GM04504 (cell line): ENCODE data around the gene NXPH1.
A peak's percentile ranks its signal among the peaks of the same experiment; 100 is the strongest.

ENCODE experiments used
- DNase-seq: peaks from one replicate; pipeline ENCODE4 v3.0.0-alpha.2; 2012; ENCODE audit warnings: low read depth

NXPH1 gene

DNA sequence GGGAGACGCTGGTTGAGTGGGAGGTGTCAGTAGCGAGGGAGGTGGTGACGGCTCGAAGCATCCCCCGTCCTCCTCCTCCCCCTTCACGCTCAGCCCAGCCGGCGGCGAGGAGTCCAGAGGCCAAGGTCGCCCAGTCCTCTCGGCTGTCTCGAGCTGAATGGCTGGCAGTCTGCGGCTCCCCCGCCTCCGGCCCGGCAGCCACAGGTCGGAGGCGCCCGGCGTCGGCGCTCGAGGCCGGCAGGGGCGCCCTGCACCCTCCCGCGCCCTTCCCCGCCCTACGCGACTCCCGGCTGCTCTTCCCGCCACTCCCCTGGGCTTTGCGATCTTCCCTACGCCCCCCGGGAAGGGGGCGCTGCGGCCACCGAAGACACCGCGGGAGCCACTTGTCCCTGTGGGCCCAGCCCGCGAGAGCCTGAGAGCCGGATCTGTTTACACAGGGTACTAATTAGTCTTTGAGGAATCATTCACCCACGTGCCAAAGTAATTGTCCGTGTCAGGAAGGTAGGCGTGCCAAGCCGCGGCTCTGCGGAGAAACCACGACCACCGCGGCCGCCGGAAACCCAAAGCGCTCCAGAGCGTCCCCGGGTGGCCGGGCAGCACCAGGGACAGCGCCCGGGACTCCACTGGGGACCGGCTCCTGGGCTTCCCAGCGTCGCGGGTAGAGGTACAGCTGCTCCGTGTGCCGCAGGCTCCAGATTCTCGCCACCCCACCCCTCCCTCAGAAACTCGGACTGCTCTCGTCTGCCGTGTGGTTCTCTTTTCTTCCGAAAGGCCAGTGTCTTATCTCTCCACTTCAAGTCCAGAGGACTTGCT lies at the start of gene NXPH1:
Gene NXPH1, plus strand, starts transcription at position 133 of the 813 bp plus-strand sequence.
- DNase-seq: no peak

DNA sequence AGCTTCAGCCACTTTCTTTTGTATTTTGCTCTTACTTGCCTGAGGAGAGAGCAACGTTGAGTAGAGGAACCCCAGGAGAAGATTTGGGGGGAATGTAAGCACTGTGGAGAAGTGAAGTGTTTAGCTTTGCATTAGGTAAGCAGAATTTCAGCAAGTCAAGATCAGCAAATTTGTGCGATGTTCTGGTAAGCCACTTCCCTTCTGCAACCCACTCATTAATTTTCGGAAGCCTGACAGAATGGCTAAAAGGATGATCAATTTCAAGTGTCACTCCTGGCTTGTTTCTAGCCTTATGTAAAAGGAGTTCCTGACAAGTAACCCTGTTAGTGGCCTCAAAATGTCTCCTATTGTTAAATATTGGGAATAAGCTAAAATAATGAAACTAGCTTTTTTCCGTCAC lies 48.5 kb upstream of the NXPH1 start:
- DNase-seq: no peak

DNA sequence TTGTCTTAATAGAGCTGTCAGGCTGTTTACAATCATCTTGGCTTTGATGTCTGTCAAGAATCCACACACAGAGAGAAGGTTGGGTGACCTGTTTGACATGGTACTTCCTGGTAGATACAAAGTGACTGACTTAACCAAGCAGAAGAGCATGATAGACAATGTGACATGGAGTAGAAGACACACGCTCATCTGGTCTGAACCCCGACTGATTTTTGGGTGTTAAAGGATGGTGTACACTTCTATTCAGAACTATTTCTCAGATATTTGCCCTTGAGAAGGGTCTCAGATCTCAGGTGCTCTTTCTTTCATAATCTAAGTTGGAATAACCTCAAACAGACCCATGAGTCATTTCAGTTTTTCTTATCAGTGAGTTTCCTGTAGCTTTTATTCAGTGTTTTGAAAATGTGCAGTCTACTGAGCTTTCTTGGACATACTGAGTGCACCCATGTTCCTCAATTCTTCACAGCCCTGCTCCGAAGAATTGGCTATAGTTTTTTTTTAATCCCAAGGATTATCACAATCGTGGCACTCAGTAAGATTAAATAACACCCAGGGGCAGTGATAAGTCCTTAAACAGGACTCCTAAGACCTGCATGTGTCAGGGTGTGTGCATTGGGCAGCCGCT lies 46.4 kb upstream of the NXPH1 start:
- no peak for DNase-seq

DNA sequence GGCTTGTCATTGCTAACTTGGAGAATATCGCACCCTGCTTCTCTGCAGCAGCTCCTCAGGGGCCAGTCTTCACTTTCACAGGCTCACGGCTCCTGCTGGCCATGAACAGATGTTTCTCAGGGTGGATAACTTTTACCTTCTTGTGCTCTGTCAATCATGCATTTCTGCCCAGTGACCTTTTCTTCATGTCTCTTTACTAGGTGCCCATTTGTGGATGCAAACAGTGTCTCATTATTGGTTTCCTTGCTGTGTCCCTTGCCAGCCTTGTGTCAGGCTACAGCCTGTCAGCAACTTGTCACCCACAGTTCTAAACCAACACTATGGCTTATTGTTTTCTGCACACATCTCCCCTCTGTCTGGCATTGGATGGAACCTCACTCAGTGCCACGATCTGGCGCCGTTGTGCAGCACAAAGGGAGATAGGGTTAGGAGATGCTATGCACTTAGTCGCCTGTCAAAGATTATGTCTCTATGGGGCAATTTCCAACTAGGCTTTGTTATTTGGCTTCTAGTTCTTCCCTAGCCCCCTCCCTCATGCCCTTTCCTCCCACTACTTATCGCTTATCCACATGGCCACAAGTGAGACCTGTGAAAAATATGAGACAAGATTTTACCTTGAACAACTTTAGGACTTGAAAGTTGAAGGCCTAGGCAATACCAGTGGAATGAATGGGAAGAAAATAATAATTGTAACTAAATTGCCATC lies 45.7 kb upstream of the NXPH1 start:
- no peak for DNase-seq

- DNase-seq: no peak
Measured at GRCh38 chr7:8388257-8388625, 45.2 kb upstream of the NXPH1 start.

DNA sequence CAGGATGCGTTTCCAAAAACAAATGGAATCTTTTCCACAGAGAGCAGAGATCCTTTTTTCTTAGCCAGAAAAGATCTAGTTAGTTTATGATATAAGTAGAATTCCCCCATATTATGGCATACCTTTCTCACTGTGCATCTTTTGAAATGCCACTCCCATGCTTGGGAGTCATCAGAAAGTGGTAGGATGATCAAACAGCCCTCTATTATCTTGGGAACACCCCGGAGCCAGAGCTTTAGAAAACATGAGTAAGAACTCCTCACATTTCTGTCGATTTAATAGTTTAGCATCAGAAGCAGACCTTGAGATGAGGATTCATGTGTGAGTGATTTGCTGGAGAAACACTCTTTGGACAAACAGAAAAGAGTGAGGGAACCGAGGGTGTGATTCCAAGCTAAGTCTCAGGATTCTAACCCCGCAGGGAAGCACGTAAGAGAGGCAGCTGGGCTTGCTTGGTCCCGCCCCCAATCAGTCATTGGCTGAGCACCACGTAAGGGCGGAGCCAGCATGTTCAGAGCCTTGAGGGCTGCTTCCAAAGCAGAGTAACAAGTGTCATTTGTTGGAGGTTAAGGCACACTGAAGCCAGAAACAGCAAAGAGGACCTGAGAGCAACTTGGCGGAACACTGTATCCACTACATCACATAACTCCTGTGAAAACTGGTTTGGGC lies 43.7 kb upstream of the NXPH1 start:
- no peak for DNase-seq

DNA sequence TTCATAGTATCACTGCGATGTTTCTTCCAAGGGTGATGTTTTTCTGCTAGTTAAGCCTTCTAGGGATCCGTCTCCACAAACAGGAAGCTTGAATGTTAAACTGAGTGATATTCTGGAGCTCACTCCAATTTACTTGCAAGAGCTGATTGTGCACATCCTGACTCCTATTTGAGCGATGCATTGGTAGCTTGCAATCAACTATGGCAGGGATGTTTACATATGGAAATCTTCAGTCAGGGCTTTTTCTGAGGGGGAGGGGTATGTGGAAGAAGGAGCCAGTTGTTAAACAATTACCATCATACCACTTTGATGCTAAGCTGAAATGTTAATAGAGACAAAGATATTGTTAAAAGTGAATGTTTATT lies 43.2 kb upstream of the NXPH1 start:
- no peak for DNase-seq

DNA sequence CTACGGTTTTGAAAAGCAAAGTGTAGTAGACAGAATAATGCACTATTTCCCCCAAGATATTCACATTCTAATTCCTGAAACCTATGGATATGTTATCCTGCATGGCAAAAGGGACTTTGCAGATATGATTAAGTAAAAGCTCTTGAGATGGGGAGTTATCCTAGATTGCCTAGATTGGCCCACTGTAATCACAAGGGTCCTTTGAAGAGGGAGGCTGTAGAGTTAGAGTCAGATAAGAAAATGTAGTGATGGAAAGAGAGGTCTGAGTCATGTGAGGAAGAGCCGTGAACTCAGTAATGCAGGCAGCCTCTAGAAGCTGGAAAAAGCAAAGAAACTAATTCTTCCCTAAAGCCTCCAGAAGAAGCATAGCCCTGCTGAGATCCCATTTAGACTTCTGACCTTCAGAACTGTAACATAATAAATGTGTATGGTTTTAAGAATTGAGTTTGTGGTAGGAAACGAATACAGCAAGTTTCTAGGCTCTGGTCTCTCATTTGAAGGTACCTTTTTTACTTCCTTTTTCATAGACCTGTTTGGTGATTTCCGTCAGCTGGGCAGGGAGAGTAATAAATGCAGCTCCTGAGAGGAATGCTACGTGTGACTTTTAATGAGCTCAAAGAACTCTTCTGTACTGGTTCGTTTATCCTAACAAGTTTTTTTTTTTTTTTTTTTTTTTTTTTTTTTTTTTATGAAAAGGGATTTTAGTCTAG lies 41.9 kb upstream of the NXPH1 start:
- DNase-seq: no peak

DNA sequence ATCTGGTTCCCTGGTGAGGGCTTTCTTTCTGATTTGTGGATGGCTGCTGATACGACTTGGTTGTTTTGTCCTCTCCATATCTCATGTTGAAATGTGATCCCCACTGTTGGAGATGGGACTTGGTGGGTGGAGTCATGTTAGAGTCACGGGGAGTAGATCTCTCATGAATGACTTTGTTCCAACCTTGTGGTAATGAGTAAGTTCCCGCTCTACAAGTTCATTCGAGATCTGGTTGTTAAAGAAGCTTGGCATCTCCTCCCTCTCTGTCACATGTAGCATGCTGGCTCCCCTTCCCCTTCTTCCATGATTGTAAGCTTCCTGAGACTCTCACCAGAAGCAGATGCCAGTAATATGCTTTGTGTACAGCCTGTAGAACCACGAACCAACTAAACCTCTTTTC lies 37.1 kb upstream of the NXPH1 start:
- no peak for DNase-seq

- no peak for DNase-seq
Measured at GRCh38 chr7:8408871-8409270, 24.5 kb upstream of the NXPH1 start.

- no peak for DNase-seq
Measured at GRCh38 chr7:8411103-8411502, 22.3 kb upstream of the NXPH1 start.

- DNase-seq: no peak
Measured at GRCh38 chr7:8413600-8413999, 19.8 kb upstream of the NXPH1 start.

DNA sequence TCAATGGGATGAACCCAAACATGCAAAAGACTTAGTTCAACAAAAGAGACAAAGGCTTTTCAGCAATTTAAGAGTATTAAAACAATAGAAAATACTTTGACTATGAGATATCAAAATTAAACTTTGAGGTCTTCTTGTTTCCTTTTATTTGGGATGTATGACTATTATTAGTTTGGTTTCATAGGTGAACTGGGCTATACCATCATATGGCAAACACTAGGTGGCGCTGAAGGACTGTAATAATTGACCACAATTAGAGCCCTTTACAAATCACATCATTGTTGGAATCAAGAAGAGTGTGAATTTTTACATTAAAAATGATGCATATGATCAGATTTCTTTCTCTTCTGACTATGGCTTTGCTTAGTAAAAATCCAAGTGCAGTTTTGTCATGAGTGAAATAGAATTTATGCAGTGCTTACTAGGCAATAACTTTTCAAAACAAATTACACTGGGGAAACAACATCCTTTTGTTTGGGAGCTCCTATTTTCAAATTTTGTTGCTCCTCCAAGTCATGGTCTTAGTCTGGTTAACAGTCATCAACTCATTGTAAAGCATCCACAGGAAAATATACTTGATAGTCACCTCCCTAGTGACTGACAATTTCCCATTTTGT lies 14.7 kb upstream of the NXPH1 start:
- DNase-seq: peak; percentile 16

GRCh38 chr7:8422177-8422576 lies 11.2 kb upstream of the NXPH1 start:
- DNase-seq: no peak

DNA sequence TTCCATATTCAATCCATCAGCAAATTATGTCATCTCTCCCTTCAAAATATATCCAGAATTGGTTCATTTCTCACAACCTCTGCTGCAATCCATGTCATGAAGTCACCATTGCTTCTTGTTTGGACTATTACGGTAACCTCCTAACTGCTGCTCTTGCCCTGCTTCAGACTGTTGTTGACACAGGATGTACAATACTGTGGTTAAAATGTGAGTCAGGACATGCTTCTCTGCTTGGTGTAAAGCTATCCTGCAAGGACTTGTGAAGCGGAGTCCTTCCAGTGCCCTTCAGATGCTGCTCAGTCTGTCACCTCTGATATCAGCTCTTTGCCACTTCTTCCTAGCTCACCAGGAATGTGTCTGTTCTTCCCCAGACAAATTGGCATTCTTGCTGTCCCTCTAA lies 10.4 kb upstream of the NXPH1 start:
- DNase-seq: no peak

DNA sequence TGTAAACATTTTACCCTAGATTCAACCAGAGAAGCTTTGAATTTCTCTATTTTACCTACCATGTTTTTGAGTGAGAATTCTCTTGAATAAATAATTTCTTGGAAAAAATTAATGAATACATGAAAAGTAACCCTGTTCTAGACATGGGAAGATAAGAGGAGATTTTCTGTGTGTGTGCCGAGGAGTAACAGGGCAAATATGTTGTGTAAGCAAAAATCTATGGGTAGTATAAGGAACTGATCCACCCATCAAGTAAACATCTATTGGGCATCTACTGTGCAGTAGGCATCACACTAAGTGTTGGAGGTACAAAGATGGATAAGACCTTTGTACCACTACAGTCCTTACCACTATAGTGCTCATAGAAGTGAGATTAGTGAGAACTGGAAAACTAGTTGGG lies 8.2 kb upstream of the NXPH1 start:
- DNase-seq: no peak

GRCh38 chr7:8430643-8431042 lies 2.8 kb upstream of the NXPH1 start:
- no peak for DNase-seq

DNA sequence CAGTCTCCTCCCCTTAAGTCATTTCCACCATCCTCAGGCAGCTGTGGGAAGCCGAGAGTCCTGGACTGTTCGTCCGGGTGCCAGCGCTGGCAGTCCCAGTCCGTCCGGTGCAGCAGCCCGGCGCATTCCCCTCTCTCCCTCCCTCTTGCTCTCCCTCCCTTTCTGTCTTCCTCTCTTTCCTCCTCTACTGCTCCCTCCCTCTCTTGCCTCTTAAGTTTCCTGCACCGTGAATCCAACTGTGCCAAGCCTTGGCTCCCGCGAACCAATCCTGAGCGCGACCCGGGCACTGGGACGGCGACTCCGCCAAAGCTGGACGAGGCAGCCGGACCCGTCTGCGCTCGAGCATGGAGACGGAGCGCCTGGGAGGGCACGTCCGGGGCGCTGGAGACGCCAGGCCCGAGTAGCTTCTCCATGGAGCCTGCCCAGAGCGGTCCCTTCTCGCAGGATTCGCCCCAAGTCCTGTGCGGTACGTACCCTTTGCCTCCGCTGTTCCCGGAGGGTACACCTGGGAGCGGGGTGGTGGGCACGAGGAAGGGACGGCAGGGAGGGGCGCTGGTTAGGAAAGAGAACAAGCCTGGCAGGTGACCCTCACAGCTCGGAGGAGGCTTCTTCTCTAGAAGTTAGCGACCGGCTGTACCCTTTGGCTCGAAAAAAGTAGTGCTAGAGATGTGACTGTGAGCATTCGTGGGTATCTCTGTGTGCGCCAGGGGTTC lies 1.0 kb downstream of the NXPH1 start:
- DNase-seq: no peak

- DNase-seq: no peak
Measured at GRCh38 chr7:8435095-8435494, 1.7 kb downstream of the NXPH1 start.

DNA sequence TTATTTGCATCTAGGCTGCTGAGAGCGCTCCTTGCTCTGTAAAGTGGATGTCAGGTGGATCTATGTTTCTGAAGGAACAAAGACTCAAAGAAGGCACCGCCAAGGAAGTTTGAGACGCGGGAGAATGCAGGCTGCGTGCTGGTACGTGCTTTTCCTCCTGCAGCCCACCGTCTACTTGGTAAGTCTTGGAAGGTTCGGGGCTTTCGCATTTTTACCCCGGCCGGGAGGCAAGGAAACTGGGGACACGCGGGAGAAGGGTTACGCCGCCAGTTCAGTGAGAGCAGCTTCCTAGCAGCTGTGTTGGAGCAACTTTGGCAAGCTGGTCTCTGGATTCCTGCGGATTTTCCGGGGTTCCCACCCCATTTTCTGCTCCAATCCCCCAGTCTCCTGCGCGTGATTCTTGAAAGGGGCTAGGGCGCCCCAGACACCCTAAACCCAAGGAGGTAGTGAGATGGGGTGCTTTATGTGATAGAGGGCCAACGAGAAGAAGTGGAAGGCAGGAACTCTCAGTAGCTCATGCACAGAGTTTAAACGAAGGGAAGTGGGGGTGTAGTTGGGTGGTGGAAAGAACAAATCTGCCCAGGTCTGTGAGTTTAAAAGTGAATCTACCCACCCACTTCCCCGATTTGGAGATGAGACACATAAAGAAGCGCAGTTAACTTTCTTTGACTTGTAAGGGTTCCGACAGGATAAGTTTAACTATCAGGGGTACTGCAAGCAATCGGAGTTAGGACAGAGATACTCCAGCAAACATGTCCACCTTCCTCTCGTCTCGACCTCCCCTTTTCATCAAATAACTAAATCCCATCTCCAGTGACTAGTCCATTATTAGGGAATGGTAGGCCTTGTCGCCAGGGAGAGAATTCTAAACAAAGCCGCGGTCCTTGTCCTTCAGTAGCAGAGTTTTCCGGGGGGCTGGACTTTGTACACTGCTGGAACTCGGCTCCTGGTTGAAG lies 2.5 kb downstream of the NXPH1 start:
- no peak for DNase-seq
